Duodenal mucosa (tissue), 2 donors: ENCODE results near the gene FAAP24.
"Not testable (repeated sequence)": the region's sequence is repeated elsewhere in the genome, so short reads cannot be mapped to it uniquely, and the experiment has no call there.

ENCODE experiments used
- H3K27ac ChIP-seq: one replicate; pipeline ENCODE4 v1.7.0; 2013; ENCODE audit warnings: low read depth, low read length
- H3K27me3 ChIP-seq, 2 donors: one replicate each; pipeline ENCODE4 v1.7.0; 2013; ENCODE audit warnings: low read length in 2 of 2, control low read depth in 1 of 2; ENCODE audit not compliant: insufficient read depth in 2 of 2, control insufficient read depth in 1 of 2
- H3K36me3 ChIP-seq, 2 donors: one replicate each; pipeline ENCODE4 v1.7.0; 2013; ENCODE audit warnings: low read length in 2 of 2, control low read depth in 1 of 2; ENCODE audit not compliant: insufficient read depth in 2 of 2, control insufficient read depth in 1 of 2
- H3K4me1 ChIP-seq, 2 donors: one replicate each; pipeline ENCODE4 v1.7.0; 2013; ENCODE audit warnings: low read length in 2 of 2, control low read depth in 1 of 2; ENCODE audit not compliant: insufficient read depth in 2 of 2, control insufficient read depth in 1 of 2
- H3K4me3 ChIP-seq, 2 donors: one replicate each; pipeline ENCODE4 v1.7.0; 2013; ENCODE audit warnings: low read length in 2 of 2, low read depth in 1 of 2
- H3K9ac ChIP-seq, 2 donors: one replicate each; pipeline ENCODE4 v1.7.0; 2013; ENCODE audit warnings: low read length in 2 of 2, low read depth in 1 of 2
- H3K9me3 ChIP-seq, 2 donors: one replicate each; pipeline ENCODE4 v1.7.0; 2013; ENCODE audit warnings: low read length in 2 of 2, control low read depth in 1 of 2; ENCODE audit not compliant: control insufficient read depth in 1 of 2

The FAAP24 gene

DNA sequence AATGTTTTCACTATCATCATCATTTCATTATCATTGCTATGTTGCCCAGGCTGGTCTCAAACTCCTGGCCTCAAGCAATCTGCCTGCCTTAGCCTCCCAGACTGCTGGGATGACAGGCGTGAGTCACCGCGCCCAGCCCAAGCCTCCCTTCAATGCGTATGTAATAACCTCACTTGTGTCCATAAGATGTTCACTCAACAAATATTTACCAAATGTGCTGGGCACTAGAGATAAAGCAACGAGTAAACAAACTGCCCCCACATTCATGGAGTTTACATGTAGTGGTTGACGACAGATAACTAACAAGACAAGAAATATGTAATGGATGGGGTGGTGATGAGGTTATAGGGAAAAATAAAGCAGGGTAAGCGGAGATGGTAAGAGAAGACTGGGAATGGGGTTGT lies 25.0 kb downstream of the FAAP24 start:
- H3K4me3 ChIP-seq, H3K9me3 ChIP-seq, H3K4me1 ChIP-seq, H3K27me3 ChIP-seq, H3K27ac ChIP-seq, H3K9ac ChIP-seq: not testable (repeated sequence)
- H3K36me3 ChIP-seq: peaks cover 0 to 55% of the 10 kb centered on the region in 2 donors

DNA sequence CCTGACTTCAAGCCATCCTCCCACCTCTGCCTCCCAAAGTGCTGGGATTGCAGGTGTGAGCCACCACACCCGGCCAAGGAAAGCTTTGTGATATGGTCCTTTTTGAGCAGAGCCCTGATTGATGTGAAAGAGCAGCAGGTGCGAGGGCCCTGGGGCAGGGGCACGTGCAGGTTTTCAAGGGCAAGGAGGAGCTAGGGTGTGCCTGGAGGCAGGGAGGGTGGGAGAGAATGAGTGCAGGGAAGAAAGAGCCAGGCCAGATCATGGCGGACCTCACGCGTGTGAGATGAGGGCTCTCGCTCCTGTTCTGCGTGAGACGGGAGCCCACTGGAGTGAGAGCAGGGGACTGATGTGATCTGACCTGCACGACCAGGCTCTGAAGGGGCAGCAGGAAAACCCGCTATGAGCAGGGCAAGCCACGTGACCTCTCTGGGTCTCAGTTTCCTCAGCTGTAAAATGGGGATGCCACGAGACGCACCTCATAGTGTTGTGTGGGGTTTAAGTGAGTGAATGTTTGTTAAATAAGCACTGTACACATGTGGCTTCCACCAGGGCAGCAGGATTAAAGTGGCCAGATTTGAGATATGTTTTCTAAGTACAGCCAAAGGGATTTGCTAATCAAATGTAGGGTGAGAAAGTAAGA lies 25.8 kb downstream of the FAAP24 start:
- no peak overlapping the region for H3K4me3 ChIP-seq
- no peak overlapping the region for H3K9ac ChIP-seq
- H3K9me3 ChIP-seq: no peaks in the 10 kb centered on the region
- H3K4me1 ChIP-seq: no peaks in the 10 kb centered on the region
- H3K36me3 ChIP-seq: peaks cover 0 to 53% of the 10 kb centered on the region in 2 donors
- no peak overlapping the region for H3K27ac ChIP-seq
- H3K27me3 ChIP-seq: no peaks in the 10 kb centered on the region

DNA sequence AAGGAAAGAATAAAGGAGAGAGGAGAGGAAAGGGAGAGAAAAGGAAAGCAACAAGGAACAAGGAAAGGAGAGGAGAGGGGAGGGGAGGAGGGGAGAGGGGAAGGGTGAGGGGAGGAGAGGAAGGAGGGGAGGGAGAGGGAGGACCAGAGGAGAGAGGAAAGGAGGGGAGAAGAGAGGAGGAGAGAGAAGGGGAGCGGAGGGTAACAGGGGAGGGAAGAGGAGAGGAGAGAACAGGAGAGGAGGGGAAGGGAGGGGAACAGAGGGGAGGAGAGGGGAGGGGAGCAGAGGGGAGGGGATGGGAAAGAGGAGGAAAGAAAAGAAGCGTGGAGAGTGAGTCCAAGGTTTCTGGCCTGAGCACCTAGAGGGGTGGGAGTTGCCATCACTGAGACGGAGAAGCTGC lies 26.7 kb downstream of the FAAP24 start:
- Histone ChIP-seq H3K9me3 (no peaks in the 10 kb centered on the region), H3K27ac (no peak overlapping the region), H3K27me3 (no peaks in the 10 kb centered on the region)

DNA sequence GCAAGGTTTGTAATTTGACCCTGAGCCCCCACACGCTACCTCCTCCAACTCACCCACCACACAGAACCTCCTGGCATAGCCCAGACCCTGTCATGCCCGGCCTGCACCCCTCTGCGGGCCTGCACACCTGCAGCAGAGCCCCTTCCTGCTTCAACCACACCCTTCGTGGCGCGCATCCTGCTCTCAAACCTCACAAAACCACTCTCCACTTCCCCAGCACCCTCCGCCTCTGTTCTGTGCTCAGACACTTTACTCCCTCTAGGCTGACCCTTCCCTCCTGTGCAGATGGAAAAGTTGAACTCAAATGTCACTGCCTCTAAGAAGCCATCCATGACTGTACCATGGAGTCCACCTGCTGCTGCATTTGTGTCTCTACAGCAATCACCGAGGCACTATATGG lies 28.5 kb downstream of the FAAP24 start:
- Histone ChIP-seq H3K27ac (no peak overlapping the region), H3K9me3 (no peaks in the 10 kb centered on the region), H3K36me3 (peaks cover 0 to 38% of the 10 kb centered on the region in 2 donors), H3K27me3 (no peaks in the 10 kb centered on the region), H3K4me3 (no peak overlapping the region), H3K9ac (no peak overlapping the region), H3K4me1 (no peaks in the 10 kb centered on the region)

More for the DNA sequence above, 26.7 kb downstream of the FAAP24 start:
- no peak overlapping the region for H3K9ac ChIP-seq
- no peak overlapping the region for H3K4me3 ChIP-seq
- peaks cover 0 to 47% of the 10 kb centered on the region in 2 donors for H3K36me3 ChIP-seq
- H3K4me1 ChIP-seq: no peaks in the 10 kb centered on the region

DNA sequence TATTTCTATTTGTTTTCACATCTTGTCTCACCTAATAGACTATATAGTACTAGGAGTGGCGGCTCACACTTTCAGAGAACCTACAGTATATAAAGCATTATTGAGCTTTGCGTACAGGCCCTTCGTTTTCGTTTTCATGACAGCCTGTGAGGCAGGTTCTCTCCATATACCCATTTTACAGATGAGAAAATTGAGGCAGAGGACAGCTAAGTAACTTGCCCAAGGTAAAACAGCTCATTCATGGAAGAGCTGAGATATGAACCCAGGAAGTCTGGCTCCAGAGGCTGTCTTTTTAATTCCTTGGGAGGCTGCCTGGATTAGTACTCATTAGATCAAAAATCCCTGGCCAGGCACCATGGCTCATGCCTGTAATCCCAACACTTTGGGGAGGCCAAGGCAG lies 28.9 kb downstream of the FAAP24 start:
- Histone ChIP-seq H3K27ac (no peak overlapping the region), H3K4me1 (no peaks in the 10 kb centered on the region), H3K9ac (no peak overlapping the region), H3K27me3 (no peaks in the 10 kb centered on the region), H3K36me3 (peaks cover 0 to 37% of the 10 kb centered on the region in 2 donors), H3K9me3 (no peaks in the 10 kb centered on the region), H3K4me3 (no peak overlapping the region)

DNA sequence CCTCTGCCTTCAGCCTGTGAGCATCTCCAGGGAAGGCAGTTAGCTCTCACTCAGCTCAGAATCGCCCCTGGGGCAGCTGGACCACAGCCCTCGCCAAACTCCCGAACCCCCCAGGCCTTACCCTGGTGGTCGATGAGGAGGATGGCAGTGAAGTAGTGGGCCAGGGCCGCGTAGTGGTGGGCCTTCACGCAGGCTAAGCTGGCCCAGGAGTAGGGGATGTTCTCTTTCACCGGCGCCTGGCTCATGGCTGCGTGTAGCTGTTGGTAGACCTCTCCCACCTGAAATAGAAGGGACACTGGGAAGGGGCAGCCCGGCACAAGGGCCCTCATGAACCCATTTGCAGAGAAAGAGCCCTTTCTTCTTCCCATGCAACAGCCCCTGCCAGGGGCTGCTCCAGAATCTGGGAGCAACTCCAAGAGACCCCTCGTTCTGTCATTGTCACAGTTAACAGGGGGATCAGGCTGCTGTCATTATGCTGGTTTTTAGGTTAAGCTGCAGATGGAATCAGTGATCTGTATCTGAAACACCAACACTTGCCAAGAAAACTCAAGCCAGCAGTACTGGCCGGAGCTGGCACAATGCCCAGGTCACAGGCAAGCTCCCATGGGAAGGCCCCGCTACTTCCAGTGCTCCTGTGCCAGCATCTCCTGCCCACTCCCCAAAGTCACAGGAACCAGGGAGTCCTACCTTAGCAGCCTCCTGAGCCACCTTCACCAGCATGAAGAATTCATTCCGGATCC lies 30.3 kb downstream of the FAAP24 start:
- H3K4me3 ChIP-seq: not testable (repeated sequence)

DNA sequence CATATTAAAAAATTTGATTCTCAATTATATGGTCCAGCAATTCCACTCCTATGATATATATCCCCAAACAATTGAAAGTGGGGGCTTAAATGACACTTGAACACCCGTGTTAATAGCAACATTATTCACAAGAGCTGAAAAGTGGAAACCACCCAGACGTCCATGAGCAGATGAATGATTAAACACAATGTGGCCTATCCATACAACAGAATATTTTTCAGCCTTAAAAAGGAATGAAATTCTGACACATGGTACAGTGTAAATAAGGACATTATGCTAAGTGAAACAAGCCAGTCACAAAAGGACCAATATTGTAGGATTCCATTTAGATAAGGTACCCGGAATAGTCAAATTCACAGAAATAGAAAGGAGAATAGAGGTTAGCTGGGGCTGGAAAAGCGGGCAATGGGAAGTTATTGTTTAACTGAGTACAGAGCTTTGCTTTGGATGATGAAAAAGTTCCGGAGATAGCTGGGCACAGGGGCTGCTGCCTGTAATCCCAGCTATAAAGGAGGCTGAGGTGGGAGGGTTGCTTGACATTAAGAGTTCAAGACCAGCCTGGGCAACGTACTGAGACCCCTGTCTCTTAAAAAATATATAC lies 31.5 kb downstream of the FAAP24 start:
- not testable (repeated sequence) for H3K4me3 ChIP-seq, H3K27ac ChIP-seq, H3K27me3 ChIP-seq, H3K9ac ChIP-seq, H3K4me1 ChIP-seq, H3K9me3 ChIP-seq
- peaks cover 5 to 37% of the 10 kb centered on the region in 2 donors for H3K36me3 ChIP-seq

More for the DNA sequence above, 30.3 kb downstream of the FAAP24 start:
- H3K27ac ChIP-seq, H3K9ac ChIP-seq, H3K9me3 ChIP-seq, H3K4me1 ChIP-seq, H3K27me3 ChIP-seq: not testable (repeated sequence)
- peaks cover 5 to 37% of the 10 kb centered on the region in 2 donors for H3K36me3 ChIP-seq

DNA sequence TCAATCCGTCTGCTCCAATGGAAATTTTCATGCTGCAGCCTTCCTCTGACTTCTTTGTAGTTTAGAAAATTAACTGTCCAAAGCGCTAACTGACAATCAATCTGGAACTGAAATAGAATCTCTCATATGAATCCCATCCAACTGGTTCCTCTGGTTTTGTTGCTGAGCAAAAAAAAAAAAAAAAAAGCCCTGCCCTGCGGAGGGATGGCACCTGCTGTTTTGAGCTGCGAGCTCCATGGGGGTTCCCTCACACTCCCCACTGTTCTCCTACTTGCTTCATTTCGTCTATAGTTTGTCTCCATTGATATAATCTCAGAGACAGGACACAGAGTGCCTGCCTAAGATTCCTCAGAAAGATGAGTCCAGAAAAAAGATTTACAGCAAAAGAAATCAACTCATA lies 33.4 kb downstream of the FAAP24 start:
- no peak overlapping the region for H3K9ac ChIP-seq
- H3K27me3 ChIP-seq: no peaks in the 10 kb centered on the region
- no peaks in the 10 kb centered on the region for H3K9me3 ChIP-seq
- H3K27ac ChIP-seq: no peak overlapping the region
- H3K36me3 ChIP-seq: peaks cover 5 to 31% of the 10 kb centered on the region in 2 donors
- H3K4me1 ChIP-seq: no peaks in the 10 kb centered on the region
- no peak overlapping the region for H3K4me3 ChIP-seq

DNA sequence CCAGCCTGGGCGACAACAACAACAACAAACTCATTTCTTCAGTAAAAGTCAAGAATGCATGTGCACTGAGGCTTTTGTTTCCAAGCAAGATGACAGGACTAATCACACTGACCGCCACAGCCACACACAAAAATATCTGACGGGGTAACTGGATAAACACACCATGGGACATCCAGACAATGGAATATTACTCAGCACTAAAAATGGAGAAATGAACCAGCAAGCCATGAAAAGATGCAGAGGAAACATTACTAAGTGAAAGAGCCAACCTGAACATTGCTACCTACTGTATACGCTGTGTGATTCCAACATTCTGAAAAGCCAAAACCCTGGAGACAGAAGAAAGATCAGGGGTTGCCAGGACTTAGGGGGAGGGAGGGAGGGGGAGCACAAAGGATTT lies 36.7 kb downstream of the FAAP24 start:
- no peak overlapping the region for H3K9ac ChIP-seq
- H3K4me3 ChIP-seq: no peak overlapping the region
- no peaks in the 10 kb centered on the region for H3K4me1 ChIP-seq
- H3K27me3 ChIP-seq: no peaks in the 10 kb centered on the region
- peaks cover 5 to 32% of the 10 kb centered on the region in 2 donors for H3K36me3 ChIP-seq
- H3K9me3 ChIP-seq: no peaks in the 10 kb centered on the region
- no peak overlapping the region for H3K27ac ChIP-seq

DNA sequence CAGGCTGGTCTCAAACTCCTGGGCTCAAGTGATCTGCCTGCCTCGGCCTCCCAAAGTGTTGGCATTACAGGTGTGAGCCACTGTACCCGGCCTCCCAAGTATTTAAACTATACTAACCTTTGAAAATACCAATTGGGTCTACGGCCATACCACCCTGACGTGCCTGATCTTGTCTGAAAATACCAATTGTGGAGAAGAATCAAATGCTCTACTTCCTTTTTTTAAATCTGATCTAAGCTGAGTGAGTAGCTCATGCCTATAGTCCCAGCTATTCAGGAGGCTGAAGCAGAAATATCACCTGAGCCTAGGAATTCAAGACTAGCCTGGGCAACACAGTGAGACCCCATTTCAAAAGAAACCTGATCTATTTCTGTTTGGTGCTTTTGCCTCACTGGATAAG lies 38.8 kb downstream of the FAAP24 start:
- H3K4me1 ChIP-seq, H3K9ac ChIP-seq: not testable (repeated sequence)

More for the DNA sequence above, 38.8 kb downstream of the FAAP24 start:
- H3K27me3 ChIP-seq, H3K27ac ChIP-seq, H3K4me3 ChIP-seq, H3K9me3 ChIP-seq: not testable (repeated sequence)
- H3K36me3 ChIP-seq: peaks cover 5 to 32% of the 10 kb centered on the region in 2 donors
